Esophagus squamous epithelium (tissue), 4 donors: ENCODE measurements around the gene EHBP1.

Experiments
- CTCF ChIP-seq, 6 experiments: fragments of 450-650 bp in 4 of 6; fragments of 200-600 bp in 2 of 6; sonication (generic) in 2 of 6; IDR thresholded peaks; one replicate each; pipeline ENCODE4 v1.5.1; 2016 to 2019; ENCODE audit warnings: antibody characterized with exemption in 6 of 6, mild to moderate bottlenecking in 4 of 6, moderate library complexity in 4 of 6
- POLR2A ChIP-seq, 4 donors: fragments of 450-650 bp; IDR thresholded peaks; one replicate each; pipeline ENCODE4 v1.6.1; 2017; ENCODE audit warnings: antibody characterized with exemption in 4 of 4, mild to moderate bottlenecking in 4 of 4, moderate library complexity in 3 of 4

DNA sequence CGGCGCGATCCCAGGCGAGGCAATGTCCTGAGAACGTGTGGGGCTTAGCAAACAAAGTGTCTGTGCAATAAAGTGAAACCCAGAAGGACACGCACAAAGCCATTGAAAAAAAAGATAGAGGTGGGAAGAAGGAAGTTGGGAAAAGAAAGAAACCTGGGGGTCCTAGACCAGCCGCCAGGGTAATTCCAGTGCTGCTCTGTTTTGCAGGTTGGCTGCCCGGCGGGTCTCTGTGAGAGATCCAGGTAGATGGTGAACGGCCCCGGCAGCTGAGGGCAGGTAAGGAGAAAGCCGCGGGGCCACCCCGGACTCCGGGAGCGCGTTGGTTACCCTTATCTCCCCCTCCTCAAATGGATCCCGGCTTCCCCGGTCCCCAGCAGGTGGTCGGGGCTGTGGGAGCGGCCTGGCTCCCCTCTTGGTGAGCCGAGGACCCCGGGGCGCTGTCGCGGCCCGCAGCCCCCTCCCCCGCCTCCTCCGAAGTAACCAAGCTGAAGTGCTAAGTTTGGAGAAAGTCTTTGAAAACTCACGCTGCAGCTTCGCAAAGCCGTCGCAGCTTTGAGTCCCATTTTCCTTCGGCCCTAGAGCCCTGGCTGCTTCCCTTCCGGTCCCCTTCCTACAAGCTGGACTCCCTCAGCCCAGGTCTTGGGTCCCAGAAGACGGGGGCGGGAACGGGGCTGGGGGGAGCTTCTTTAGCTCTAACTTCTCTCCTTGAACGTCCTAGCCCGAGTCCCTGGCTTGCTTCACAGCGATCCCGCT, 345.7 kb downstream of the EHBP1 start:
- peak in 1 of 6 experiments; percentile 10 for TF ChIP-seq CTCF (IDR thresholded peaks at IDR 0.05)
- no peak for TF ChIP-seq POLR2A (IDR thresholded peaks at IDR 0.05)
